NCI-H2081 treated with DMSO at 0.1 percent for 48 hours (cell line): Measurements from ENCODE around the gene PCDH9.
"Not testable (repeated sequence)": the region's sequence is repeated elsewhere in the genome, so short reads cannot be mapped to it uniquely, and the experiment has no call there.

ENCODE experiments used
- DNase-seq: peaks from one replicate; lab custom pipeline; 2025; lab: John Stamatoyannopoulos, UW

PCDH9 gene

DNA sequence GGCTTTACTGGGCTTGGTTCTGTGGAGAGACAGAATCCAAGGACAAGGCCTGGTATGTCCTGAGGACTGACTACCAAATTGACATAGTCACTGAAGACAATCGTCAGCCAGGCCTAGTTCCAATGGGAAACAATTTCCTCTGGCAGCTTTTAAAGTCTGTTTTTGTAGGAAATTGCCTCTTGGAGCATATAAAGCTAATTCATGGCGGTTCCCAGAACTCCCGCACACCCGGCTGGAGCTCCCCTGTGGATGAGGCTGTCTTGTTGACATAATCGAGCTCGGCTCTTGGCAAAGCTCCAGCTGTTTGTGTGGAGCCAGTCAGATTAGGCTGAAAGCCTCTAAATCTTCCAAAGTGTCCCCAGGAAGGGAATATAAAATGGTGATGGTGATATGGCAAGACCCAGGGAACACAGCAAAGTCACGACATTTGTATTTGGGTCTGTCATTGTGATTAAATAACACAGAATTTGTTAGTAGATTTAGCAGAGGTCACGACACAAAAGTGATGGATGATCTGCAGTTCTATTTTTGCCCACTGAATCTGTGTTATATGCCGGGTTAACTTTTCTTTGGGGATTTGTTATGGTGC is 395.0 kb downstream of the PCDH9 start:
- DNase-seq, result peak; percentile 74

GRCh38 chr13:66830940-66831716 is 399.0 kb downstream of the PCDH9 start:
- no peak for DNase-seq

DNA sequence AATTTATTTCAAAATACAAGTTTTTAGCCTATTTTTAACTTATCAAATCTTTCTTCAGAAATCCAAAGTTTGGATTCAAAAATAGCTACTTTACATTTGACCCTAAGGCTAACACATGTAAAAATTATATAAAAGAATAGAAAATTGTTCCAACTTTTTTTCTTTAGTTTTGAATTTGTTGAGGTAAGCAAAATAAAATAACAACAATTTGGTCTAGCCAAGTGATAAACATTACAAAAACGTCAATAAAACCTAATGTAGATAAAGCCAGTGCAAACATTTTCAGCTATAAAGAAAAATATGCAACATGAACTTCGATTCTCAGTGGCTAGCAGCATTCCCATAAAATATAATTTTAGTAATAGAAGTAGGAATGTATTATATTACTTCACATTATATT is 400.3 kb downstream of the PCDH9 start:
- no peak for DNase-seq

DNA sequence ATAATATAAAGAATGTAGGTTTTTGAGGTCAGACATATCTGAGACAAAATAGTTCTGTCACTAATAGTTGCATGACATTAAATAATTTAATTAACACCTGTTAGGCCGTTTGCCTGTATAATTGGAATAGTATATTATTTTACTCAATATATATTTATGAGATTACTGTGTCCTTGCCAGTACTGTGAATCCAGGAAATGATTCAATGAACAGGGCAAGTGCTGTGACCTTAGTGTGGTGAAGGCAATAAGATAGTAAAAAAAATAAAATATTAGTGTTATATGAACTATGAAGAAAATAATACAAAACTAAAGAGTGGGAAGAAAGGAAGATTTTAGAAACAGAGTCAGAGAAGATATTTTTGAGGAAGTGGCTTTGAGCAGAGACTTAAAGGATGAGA is 403.7 kb downstream of the PCDH9 start:
- no peak for DNase-seq

- DNase-seq, result no peak
Observed at GRCh38 chr13:66821551-66821950, 408.6 kb downstream of the PCDH9 start.

DNA sequence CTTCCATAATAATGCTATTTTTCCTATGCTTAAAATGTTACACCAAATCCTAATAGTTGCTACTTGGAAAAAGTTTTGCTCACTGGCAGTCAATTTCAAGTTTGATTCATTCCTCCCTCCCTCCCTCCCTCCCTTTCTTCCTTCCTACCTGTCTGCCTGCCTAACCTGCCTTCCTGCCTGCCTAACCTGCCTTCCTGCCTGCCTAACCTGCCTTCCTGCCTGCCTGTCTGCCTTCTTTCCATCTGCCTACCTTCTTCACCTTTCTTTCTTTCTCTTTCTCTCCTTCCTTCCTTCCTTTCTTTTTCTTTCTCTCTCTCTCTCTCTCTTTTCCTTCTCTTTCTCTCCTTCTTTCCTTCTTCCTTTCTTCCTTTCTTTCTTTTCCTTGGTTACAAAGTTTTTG is 418.7 kb downstream of the PCDH9 start:
- no peak for DNase-seq

- DNase-seq, result no peak
Observed at GRCh38 chr13:66809485-66809884, 420.7 kb downstream of the PCDH9 start.

DNA sequence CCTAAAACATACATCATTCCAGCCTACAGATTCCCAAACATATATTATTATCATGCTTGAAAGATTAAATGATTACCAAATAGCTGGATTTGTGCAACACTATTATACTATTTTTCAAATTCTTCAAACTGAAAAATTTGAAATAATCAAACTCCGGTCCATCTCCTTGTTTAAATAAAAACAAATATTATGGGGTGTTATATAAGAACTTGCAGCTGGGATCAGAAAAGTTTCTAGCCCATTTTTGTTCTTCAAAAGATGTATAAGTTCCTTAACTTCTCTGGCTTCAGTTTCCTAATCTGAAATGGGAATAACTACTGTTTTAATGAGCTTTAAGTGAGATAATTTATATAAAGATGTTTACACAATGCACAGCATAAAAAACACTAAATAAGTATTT is 422.9 kb downstream of the PCDH9 start:
- no peak for DNase-seq

DNA sequence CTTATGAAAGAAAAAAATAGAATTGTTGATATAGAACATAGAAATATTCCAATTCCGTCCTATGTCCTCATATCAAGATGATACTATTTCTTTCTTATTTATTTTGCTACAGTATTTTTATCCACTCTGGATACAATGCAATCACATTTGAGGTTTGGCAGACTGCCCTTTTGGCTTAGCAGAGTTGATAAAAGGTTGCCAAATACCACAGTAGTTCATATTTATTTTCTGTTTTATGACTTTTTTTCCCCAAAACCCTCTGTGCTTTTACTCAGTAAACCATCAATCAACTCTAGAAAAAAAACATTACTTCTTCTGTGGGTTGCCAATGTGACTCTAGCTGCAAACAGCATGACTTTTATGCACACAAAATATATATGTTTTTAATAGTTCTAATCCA is 424.5 kb downstream of the PCDH9 start:
- no peak for DNase-seq

GRCh38 chr13:66803808-66804456 is 426.2 kb downstream of the PCDH9 start:
- peak; percentile 50 for DNase-seq

DNA sequence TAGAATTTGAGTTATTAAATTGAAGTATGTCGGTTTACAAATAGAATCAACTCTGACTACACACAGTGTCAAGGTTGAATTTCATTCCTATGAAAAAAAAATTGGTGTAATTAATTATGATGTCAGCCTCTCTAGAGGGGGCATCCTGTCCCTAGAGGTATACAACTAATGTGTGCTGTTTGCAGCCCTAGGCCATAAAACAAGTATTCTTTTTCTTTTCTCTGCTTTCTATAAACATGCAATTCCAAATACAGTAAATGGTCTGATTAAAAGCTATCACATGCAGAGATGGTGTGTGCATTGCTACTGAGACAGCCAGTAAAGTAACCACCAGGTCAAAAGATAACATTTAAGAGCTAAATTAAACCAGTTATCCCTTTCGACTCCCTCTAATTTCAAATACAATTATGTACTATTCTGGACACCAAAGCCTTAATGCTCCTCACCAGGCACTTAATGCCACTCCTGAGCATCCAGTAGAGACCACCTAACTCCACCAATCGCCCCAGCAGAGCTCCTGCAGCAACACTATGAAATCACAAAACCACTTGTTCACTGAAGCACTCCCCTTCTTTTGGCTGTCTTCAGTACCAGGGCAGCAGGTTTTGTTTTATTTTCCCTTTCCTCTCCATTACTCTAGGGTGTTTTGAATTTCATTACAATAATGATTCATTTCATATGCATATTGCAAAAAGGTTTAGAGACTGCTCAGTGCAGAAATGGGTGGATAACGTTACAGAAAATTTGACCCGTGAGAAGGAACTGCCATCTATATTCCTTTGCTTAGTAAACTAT is 426.9 kb downstream of the PCDH9 start:
- DNase-seq, result peak; percentile 40

DNA sequence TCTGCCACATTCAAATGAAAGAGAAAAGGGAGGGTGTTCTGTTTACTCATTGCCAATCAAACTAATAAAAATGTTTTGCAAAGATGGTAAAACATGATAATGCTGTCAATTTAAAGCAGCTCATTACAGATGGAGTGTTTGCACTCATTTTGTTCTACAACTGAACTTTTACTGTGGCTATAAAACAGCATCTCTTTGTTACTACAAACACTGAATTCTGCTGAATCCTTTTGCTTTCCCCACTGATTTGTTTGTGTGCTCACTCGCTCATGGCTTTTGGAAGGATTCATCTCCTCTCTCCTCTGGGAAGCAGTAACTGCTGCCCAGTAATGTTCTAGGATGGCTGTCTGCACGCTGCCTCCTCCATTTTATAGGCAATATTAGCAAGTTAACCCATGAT is 434.5 kb downstream of the PCDH9 start:
- no peak for DNase-seq

DNA sequence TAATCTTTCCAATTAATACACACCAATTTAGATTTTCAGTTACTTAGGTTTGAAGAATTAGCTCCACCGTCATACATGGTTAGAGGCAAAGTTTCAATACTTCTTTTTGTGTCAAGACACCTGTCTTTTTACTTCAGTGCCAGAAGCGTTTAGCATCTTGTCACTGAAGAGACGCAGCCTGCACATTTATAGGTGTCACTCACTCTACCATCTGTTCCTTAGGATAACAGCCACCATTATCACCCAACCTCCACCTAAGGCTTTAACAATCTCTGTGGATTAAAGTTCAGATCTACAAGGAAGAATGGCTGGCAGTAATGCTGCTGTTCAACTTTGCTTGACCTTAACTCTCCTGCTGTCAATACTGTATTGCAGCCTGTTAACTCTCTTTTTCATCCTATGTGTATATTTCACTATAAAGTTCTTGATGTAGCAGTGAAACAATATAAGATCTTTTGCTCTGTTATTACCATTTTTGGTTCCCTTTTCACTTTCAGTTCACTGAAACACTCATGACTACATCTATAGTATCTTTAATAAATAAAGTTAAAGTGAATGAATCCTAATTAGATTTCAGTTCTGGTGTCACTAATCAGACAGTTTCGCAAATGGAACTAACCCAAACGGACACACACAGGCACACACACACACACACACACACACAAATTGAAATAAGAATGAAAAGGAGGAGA is 435.6 kb downstream of the PCDH9 start:
- DNase-seq, result no peak

DNA sequence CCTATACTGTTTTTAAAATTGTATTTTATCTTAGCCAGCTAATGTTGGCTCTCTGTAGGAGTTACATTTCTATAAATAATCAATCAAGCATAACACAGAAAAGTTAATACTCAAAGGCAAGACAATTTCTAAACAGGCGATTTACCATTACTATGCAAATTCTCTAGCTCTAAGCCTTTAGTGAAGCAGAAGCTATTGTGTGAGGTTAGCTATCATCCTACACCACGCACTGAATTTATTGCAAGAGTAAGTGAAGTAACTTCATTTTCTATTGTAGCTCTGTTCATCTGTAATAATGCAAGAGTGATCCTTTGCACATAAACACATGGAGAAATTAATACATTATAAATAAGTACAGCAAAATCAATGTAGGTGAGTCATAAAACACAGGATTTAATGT is 439.3 kb downstream of the PCDH9 start:
- no peak for DNase-seq

- no peak for DNase-seq
Observed at GRCh38 chr13:66781241-66781640, 448.9 kb downstream of the PCDH9 start.

DNA sequence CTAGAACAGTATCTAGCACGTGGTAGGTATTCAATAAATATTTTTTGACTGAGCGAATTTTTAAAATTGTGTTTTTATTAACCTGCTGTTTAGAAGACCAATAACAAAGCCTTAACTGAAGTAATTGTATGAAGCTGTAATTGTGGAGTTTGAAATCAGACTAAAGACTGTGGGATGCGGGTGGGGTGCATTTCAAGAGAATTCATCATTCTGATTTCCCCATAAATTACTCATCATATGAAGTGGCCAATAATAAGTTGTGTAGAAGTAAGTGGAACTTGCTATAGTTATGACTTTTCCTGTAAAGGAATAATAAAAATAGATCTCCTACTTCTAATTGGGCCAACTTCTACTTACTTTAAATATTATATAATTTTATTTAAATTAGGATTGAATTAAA is 449.3 kb downstream of the PCDH9 start:
- DNase-seq, result no peak

GRCh38 chr13:66778461-66778860 is 451.7 kb downstream of the PCDH9 start:
- no peak for DNase-seq

GRCh38 chr13:66775196-66775595 is 454.9 kb downstream of the PCDH9 start:
- no peak for DNase-seq

DNA sequence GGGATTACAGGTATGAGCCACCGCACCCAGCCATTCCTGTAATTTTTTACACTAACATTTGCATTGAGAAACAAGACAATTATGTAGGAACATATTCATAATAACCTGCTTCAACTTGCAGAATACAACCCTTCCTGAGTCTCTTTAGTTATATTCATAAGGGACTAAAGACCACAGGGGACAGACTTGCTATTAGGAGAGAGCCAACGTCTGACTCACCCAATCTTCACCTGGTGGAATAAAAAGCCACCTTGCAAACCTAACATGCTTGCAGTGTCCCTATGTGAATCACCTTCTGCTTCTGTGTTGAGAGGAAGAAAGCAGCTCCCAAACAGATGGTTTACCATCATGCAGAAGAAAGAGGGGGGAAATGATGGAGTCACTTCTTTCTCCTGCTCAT is 456.1 kb downstream of the PCDH9 start:
- DNase-seq, result no peak

- DNase-seq, result no peak
Observed at GRCh38 chr13:66765559-66765958, 464.6 kb downstream of the PCDH9 start.

GRCh38 chr13:66760678-66761077 is 469.5 kb downstream of the PCDH9 start:
- DNase-seq, result not testable (repeated sequence)

GRCh38 chr13:66759919-66760318 is 470.2 kb downstream of the PCDH9 start:
- DNase-seq, result no peak
